NCI-H2107 (cell line): ENCODE measurements around the gene PGLYRP4.

Experiments
- DNase-seq: peaks from one replicate; lab custom pipeline; 2025; lab: John Stamatoyannopoulos, UW

The PGLYRP4 gene

DNA sequence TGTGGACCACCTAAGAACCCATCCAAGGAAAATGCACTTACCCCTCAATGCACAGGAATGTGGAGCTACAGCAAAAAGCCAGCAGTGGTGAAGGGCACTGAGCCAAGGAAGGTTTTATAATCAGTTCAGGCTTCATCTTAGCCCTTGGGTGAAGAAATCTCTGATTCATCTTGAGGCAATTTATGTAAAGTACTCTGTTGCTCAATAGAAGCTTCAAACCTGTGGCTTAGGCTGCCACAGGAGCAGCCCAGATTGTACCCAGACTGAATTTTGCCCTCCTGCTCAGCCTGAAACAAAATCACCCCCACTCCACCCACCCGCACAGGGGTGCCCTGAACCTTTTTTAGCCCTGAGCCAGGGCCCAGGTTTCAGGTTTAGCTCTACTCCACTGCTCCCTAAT lies 26.9 kb upstream of the PGLYRP4 start, which contains the start of gene S100A12:
Gene S100A12, minus strand, starts transcription at position 111 of the 400 bp plus-strand sequence. CDS start 1,029 bp downstream, outside the sequence.
- DNase-seq = no peak

DNA sequence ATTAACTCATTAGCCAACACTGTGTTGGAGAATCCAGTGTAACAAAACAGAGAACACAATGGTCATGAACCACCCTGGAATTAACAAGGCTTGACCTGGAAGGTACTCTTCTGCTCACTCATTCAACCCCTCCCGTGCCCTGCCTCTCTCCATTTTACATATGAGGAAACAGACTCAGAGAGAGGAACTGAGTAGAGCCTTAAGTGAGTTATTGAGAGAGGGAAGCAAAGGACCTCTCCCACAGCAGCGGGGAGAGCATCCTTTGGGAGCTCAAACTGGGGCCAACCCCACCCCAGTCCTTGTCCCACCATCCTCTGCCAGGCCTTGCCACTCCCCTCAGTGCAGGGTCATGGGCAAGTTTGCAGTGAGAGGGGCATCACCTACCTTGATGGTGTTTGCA lies 25.4 kb upstream of the PGLYRP4 start:
- no peak for DNase-seq

- DNase-seq = no peak
These were observed 23.9 kb upstream of the PGLYRP4 start for GRCh38 chr1:153372571-153372970.

DNA sequence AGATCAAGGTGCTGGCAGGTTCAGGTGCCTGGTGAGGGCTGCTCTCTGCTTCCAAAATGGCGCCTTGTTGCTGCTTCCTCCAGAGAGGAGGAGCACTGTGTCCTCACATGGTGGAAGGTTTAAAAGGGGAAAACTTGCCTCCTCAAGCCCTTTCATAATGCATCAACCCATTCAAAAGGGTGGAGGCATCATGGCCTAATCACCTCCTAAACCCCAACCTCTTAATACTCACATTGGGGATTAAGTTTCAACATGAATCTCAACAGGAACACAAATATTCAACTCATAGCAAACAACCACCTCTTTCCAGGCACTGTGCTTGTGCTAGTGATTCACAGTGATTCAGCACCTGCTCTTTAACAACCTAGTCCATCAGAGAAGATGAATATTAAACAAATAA lies 22.6 kb upstream of the PGLYRP4 start:
- no peak for DNase-seq

- DNase-seq = no peak
These were observed 21.5 kb upstream of the PGLYRP4 start for GRCh38 chr1:153370146-153370545.

GRCh38 chr1:153368495-153368894 lies 19.9 kb upstream of the PGLYRP4 start:
- DNase-seq = no peak

- no peak for DNase-seq
These were observed 18.4 kb upstream of the PGLYRP4 start for GRCh38 chr1:153367090-153367489.

GRCh38 chr1:153366261-153366660 lies 17.6 kb upstream of the PGLYRP4 start:
- no peak for DNase-seq

GRCh38 chr1:153365696-153366095 lies 17.1 kb upstream of the PGLYRP4 start:
- DNase-seq = no peak

GRCh38 chr1:153364766-153365666 lies 16.4 kb upstream of the PGLYRP4 start:
- DNase-seq = no peak

DNA sequence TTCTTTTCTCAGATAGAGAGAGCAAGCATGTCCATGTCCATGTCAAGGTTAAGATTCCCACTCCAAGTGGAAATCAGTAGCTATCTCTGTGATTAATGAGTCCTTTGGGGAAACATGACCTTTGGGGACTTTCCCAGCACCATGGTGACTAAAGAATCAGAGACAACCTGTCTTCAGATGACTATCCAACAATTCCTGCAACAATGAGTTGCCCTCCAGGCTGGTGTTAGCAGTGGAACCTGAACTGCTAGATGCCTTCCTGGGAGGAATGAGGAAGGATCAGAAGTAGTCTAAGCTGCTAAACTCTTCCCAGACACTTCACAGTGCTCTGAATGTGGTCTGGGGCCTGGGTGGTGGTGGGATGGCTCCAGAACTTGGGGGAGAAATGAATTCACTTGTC lies 15.5 kb upstream of the PGLYRP4 start:
- no peak for DNase-seq

GRCh38 chr1:153363641-153364040 lies 15.0 kb upstream of the PGLYRP4 start:
- DNase-seq = no peak

DNA sequence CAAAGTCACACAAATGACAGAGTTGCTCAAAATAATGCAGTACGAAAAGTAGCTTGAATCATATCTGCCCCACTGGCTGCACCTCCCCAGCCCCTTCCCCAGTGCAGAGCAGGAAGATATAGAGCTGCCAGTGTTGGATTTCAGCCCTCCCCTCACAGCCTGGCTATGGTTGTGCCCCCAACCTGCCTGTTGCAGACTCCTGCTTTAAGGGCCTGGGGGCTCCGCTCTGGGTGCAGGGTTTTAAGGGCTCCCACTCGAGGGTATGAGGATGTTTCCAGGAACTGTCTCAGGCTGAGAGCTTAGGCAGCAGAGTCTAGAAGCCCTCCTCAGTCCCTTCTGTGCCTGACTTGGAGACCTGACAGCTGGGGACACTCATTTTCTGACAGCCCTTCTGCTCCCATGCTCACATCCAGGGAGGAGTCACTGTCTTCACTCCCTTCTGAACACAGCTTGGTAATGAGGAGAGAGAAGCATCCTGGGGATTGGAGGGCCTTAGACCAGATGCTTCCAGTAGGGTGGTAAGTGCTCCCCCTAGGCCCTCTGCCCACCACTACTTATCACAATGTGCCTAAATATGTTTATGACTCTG lies 13.6 kb upstream of the PGLYRP4 start:
- no peak for DNase-seq

DNA sequence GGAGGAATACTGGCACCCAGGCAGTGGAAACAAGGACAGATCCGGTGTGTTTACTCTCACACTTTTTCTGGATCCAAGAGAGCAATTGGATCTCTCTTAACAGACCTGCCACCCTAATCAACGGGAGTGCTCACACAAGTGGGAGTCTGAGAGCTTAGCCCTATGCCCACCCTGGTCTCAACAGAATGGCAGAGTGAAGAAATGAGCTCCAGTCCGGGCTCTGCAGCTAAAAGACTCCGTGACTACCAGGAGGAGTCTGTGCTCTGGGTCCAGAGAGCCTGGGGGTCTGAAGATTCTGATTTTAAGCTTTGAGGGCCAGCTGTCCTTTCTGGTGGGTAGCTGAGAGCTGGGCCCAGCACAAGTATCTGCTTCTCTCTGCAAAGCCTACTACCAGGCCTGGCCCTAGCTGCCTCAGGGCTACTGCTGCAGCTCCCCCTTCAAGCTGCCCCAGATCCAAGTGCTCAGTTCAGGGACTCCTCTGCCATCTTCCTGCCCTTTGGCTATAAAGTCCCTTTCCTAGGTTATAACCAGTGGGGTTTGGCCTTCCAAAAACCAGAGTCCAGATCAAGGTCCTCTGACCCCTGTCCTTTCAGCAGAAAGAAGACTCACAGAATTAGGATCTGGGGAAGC lies 13.0 kb upstream of the PGLYRP4 start:
- no peak for DNase-seq

- DNase-seq = no peak
These were observed 12.2 kb upstream of the PGLYRP4 start for GRCh38 chr1:153360592-153361479.

- no peak for DNase-seq
These were observed 11.5 kb upstream of the PGLYRP4 start for GRCh38 chr1:153360190-153360589.

DNA sequence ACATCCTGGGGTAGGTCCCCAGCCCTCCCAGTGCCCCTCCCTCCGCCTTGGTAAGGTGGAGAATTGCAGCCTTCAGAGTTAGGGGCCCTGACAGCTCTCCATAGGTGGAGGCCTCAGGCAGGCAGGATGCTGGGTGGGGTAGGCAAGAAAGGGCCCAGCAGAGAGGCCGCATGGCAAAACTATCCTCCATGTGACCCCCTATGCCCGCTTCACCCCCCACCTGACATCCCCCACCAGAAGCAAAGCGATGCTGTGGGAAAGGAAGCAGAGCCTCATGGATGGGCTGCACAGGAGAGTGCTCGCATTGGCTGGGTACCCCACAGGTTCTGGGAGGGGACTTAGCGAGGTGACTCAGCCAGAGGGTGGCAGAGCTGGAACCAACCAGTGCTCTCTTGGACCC lies 10.6 kb upstream of the PGLYRP4 start:
- no peak for DNase-seq

DNA sequence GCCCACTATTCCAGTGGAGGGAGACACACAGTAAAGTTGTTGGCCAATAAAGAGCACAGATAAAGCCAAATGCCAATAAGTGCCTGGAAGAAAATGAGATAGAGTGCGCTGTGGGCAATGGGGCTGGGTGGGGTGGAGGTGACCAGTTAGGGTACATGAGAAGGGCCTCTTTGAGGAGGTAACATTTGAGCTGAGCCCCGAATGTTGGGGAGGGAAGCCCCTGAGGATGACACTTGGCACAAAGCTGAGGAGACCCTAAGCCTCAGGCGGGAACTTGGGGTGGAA lies 10.0 kb upstream of the PGLYRP4 start:
- DNase-seq = no peak

GRCh38 chr1:153357853-153358690 lies 9.4 kb upstream of the PGLYRP4 start, which contains the start of gene S100A9:
TSS of gene S100A9 (plus strand) at chr1:153357854. CDS start at chr1:153358284, 430 bp downstream.
- no peak for DNase-seq

DNA sequence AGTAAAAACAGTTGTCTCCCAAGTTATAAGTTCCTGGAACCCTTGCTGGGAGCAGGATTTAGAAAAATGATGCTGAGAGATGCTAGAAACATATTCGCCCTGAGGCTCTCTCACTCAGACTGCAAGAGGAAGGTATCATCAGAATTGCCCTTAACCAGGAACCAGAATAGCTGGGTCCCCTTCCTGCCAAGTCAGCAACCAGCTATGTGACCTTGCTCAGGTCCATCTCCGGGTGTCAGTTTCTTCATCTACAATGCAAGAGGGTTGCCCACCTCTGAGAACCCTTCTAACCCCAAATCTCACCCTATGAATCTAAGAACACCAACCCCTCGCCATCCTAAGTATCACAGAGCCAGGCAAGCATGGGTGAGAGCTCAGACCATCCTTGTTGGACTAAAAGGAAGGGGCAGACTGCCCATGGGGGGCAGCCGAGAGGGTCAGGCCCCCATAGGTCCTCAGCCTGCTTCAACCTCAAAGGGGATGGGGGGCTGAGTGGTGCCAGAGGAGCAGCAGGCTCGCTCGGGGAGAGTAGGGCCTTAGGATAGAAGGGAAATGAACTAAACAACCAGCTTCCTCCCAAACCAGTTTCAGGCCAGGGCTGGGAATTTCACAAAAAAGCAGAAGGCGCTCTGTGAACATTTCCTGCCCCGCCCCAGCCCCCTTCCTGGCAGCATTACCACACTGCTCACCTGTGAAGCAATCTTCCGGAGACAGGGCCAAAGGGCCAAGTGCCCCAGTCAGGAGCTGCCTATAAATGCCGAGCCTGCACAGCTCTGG lies 8.6 kb upstream of the PGLYRP4 start:
- no peak for DNase-seq
